Skin of body (tissue), 2 donors: ENCODE data around the gene UBE2E2. TPM values are rescaled to one million over a fixed set of nuclear protein-coding genes. Genes with fewer than 3 reads are reported as not detected.

Source experiments
- DNase-seq: peaks from one replicate; lab custom pipeline; 2025; lab: John Stamatoyannopoulos, UW
- total RNA-seq: library from RNA; depleted of rRNA; stranded (reverse); fragments of >200 nt; gene quantifications from one replicate; pipeline ENCODE4 v1.2.3, GENCODE V29; 2014

Gene UBE2E2
- total RNA-seq, 1 donor from 2014 or later, result 111 TPM

DNA sequence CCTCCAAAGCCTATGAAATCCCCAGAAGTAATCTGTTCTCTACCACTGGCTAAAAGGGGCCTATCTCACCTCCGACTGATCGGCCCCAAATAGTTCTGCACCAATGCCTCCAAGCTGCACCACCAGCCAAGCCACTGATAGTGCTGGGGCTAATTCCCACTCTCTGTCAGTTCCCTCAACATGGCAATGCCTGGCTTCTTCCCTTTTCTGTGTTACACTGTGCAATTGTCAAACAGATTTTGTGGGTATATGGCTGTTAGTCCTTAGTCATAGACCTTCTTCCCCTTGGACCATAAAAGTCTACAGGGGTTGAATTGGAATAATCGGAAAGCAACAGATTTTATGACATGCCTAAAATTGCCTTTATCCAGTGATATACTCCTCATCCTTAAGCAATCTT lies 9.3 kb upstream of the UBE2E2 start:
- DNase-seq, result no peak

GRCh38 chr3:23198801-23199200 lies 4.3 kb upstream of the UBE2E2 start:
- DNase-seq, result no peak

GRCh38 chr3:23199649-23200048 lies 3.5 kb upstream of the UBE2E2 start:
- DNase-seq, result no peak

DNA sequence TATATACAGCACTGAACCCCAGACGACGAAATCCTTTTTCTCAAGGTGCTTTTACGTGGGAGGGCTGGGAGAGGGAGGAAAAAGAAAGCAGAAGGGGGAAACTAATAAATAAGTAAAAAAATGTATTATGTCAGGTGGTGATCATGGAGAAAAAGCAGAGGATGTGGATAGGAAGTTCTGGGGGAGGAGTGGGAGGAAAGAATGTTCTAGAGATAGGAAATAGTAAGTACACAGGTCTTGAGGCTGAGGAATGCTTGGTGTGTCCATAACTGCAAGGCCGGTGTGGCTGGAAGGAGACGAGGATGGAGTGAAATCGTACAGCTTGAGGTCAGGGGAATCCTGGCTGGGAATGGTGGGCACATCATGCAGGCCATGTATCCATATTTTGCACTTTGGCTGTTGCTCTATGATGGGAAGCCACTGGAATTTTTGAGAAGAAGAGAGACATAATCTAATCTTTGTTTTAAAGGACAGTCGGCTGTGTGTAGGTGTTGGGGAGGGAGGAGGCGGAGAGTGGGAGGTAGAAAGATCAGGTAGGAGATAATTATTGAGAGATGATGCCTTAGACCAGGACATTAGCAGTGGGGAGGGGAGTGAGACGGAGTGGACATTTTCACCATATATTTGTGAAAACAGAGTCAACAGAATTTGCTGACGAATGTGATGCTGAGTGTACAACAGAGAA lies 1.8 kb upstream of the UBE2E2 start:
- DNase-seq, result no peak

GRCh38 chr3:23202203-23202920 lies 765 bp upstream of the UBE2E2 start:
- DNase-seq, result no peak

GRCh38 chr3:23203708-23204330 lies 692 bp downstream of the UBE2E2 start:
- peak; percentile 36 for DNase-seq

GRCh38 chr3:23206366-23206765 lies 3.2 kb downstream of the UBE2E2 start:
- no peak for DNase-seq

DNA sequence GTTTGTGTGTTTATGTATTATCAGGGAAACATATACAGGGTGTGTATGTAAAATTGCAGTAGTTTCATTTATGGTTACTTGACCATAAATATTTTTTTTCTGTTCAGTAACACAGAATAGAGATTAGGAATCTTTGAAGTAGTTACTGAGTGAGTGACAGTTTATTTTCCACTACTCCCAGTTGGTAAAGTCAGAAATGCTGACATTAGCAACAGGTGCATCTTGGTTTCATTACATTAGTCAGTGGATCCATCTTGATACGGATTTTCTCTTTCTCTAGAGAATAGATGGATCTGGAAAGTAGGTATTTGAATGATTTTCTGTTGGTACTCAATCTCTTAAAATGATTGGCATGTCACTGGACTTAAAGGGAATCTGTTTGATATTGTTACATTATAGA lies 6.0 kb downstream of the UBE2E2 start:
- DNase-seq, result no peak

- DNase-seq, result no peak
Observed at GRCh38 chr3:23209747-23210487, 6.8 kb downstream of the UBE2E2 start.

- no peak for DNase-seq
Observed at GRCh38 chr3:23213813-23214212, 10.7 kb downstream of the UBE2E2 start.

GRCh38 chr3:23217872-23218554 lies 14.9 kb downstream of the UBE2E2 start:
- no peak for DNase-seq

DNA sequence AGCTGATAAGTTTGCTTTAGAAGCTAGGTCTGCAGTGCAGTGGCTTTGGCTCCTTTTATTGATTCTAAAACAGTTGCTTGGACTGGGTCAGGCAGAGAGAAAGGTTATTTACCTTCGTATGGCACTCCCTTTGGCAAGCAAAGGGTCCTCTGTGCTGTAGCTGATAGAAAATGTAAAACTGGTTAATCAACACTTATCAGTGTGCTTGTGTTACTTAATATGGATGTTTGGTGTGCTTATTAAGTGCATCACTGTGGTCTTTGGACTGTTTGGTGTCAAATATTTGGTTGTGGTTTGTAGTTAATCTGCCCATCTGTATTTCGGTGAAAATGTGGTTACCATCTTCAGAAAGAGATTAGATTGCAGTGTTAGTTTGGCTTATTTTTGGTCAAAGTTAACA lies 16.0 kb downstream of the UBE2E2 start:
- DNase-seq, result no peak

DNA sequence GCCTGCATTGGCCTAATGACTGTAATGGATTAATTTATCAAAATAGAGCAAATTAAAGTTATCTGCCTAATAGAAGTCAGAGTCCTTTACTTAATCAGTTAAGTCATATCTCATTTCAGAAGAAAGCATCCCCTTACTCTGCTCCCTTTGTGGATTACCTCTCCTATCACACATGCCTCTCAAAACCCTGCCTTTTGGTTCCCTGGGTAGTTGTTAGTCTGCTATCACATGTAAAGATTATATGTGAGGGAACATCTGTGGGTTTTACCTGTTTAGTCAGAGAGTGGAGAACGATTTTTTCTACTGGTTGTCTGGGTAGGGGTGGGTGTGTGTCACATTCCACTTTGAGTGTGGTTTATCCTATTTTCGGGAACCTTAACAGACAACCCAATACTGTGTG lies 16.4 kb downstream of the UBE2E2 start:
- DNase-seq, result no peak

- no peak for DNase-seq
Observed at GRCh38 chr3:23221136-23221535, 18.0 kb downstream of the UBE2E2 start.

DNA sequence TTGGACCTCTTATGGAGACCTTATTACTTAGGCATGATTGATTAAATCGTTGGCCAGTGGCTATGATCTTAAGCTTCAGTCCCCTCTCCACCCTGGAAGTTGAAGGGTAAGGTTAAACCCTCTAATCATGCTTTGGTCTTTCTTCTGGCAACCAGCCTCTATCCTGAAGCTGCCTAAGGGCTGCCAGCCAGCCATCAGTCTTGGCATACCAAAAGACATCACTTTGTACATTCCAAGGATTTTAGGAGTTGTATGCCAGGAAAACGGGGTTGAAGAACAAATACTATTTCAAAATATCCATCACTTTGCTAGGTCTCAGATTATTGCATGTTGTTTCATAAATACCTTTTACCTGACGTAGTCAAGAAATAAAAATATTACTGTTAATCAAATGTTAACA lies 28.9 kb downstream of the UBE2E2 start:
- DNase-seq, result no peak

DNA sequence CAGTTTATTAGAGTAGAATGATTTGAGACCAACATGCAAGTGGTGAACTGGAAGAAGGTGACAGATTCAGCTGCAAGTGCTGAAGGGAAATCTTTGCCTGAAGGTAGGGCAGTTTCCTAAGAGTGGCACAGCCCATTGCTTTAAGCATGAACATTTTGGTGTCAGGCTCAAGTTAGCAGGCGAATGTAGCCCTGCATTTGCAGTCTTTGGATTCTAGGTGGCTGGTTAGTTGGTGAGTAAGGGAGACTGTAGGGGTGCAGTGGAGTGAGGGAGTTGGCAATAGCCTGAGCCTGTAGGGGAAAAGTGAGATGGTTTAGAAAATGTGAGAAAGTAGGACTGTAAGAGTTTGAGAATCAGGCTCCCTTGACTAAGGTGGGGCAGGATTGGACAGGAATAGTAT lies 29.7 kb downstream of the UBE2E2 start:
- no peak for DNase-seq

- DNase-seq, result no peak
Observed at GRCh38 chr3:23235264-23235663, 32.1 kb downstream of the UBE2E2 start.

GRCh38 chr3:23236890-23237289 lies 33.8 kb downstream of the UBE2E2 start:
- no peak for DNase-seq

DNA sequence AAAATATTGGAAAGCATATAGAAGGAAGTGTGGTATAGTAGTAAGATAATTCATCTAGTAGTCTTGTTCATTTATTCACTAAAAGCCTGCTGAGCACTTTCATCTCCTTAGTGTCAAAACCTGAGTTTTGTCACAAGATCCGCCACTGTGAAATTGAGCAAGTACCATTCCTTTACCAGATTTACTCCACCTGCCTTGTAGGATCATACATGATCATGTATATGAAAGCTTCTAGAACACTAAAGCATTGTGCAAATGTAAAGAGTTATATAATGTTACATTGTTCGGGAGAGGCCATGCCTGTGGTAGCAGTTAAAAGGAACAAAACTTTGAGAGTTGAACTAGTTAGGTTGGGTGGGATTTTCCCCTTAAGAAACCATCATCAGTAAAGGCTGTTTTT lies 35.0 kb downstream of the UBE2E2 start:
- DNase-seq, result no peak

DNA sequence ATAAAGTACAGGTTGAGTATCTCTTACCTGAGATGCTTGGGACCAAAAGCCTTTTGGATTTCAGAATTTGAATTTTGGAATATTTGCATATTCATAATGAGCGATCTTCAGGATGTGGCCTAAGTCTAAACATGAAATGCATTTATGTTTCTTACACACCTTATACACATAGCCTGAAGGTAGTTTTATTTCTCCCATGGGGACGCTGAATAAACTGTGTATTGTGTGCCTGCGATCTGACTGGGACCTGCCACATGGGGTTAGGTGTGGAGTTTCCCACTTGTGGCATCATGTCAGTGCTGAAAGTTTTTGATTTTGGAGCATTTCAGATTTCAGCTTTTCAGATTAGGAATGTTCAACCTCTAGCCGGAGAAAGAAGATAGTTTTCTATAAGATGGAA lies 35.5 kb downstream of the UBE2E2 start:
- no peak for DNase-seq
